Sigmoid colon (tissue), 7 donors: ENCODE data around the gene AGAP9. TPM values are rescaled to one million over a fixed set of nuclear protein-coding genes. Genes with fewer than 3 reads are reported as not detected.
"Not testable (repeated sequence)": the region's sequence is repeated elsewhere in the genome, so short reads cannot be mapped to it uniquely, and the experiment has no call there.

ENCODE experiments used
- DNase-seq: peaks from one replicate; pipeline ENCODE4 v3.0.0-alpha.2; 2019
- H3K27ac ChIP-seq, 4 donors: fragments of 200-600 bp; sonication (generic); one replicate each; pipeline ENCODE4 v1.5.1; 2016 to 2019; ENCODE audit warnings: mild to moderate bottlenecking in 1 of 4
- H3K27me3 ChIP-seq, 3 donors: fragments of 200-600 bp; sonication (generic); one replicate each; pipeline ENCODE4 v1.5.1; 2019; ENCODE audit warnings: mild to moderate bottlenecking in 1 of 3
- H3K36me3 ChIP-seq, 4 donors: fragments of 200-600 bp; sonication (generic); one replicate each; pipeline ENCODE4 v1.5.1; 2016 to 2019
- H3K4me1 ChIP-seq, 4 donors: fragments of 200-600 bp; sonication (generic); one replicate each; pipeline ENCODE4 v1.5.1; 2017 to 2019
- H3K4me3 ChIP-seq, 4 donors: fragments of 200-600 bp; sonication (generic); one replicate each; pipeline ENCODE4 v1.5.1; 2017 to 2019; ENCODE audit warnings: mild to moderate bottlenecking in 2 of 4, moderate library complexity in 1 of 4
- H3K9me3 ChIP-seq, 4 donors: fragments of 200-600 bp in 3 of 4; sonication (generic) in 3 of 4; one replicate each; pipeline versions ENCODE4 v1.5.1 to v1.6.1; 2013 to 2019
- CTCF ChIP-seq, 4 experiments: fragments of 450-650 bp in 3 of 4; fragments of 200-600 bp in 1 of 4; IDR thresholded peaks; one replicate each; pipeline ENCODE4 v1.5.1; 2016 to 2019; ENCODE audit warnings: antibody characterized with exemption in 4 of 4, mild to moderate bottlenecking in 3 of 4, moderate library complexity in 2 of 4
- EP300 ChIP-seq, 4 donors: sonication (generic); formaldehyde crosslinking; IDR thresholded peaks; one replicate each; pipeline ENCODE4 v1.6.1; 2017; ENCODE audit warnings: antibody characterized with exemption in 4 of 4
- POLR2A ChIP-seq, 2 donors: fragments of 450-650 bp; IDR thresholded peaks; one replicate each; pipeline ENCODE4 v1.6.1; 2016; ENCODE audit warnings: antibody characterized with exemption in 2 of 2, mild to moderate bottlenecking in 2 of 2, moderate library complexity in 2 of 2
- POLR2AphosphoS5 ChIP-seq, 4 donors: sonication (generic); formaldehyde crosslinking; IDR thresholded peaks; one replicate each; pipeline ENCODE4 v1.6.1; 2017; ENCODE audit warnings: antibody characterized with exemption in 4 of 4
- WGBS, 2 donors: extraction: QIAGEN DNeasy Blood & Tissue Kit; methylation state at CpG; one replicate each; pipeline ENCODE4 v1.1.7; 2013; 5-methylcytosine and 5-hydroxymethylcytosine counted together
- intact Hi-C: fragments of 100-400 bp; cut with DNase I; formaldehyde crosslinking; loops from one replicate; pipeline ENCODE4 v1.15.1; 2023
- polyA plus RNA-seq, 3 donors: library from polyadenylated mRNA; stranded (reverse); fragments of 200-250 nt; gene quantifications; one replicate each; pipeline ENCODE4 v1.2.3, GENCODE V29; 2013
- total RNA-seq, 4 donors: library from RNA; depleted of rRNA; stranded (reverse); fragments of >200 nt; gene quantifications; one replicate each; pipeline ENCODE4 v1.1.0, GENCODE V29; 2016
- donor health status: healthy with polysubstance abuse.
- donor health status: Bipolar disorder and iron deficiency.
- donor health status: healthy.

AGAP9 gene
- total and polyA plus RNA-seq, 7 donors: 0.60 to 8.2 (median 5.4) TPM

GRCh38 chr10:47462577-47463358 is 60.7 kb downstream of the AGAP9 start:
- H3K27me3 ChIP-seq, intact Hi-C loops, H3K4me3 ChIP-seq, DNase-seq, H3K9me3 ChIP-seq, H3K27ac ChIP-seq, H3K4me1 ChIP-seq, H3K36me3 ChIP-seq: not testable (repeated sequence)
- 55 to 83% methylated on average over 3 of the region's 9 CpGs for WGBS, 2 donors

GRCh38 chr10:47461261-47461687 is 62.2 kb downstream of the AGAP9 start:
- peak in 1 of 4 experiments; percentile 12 for TF ChIP-seq CTCF (IDR thresholded peaks at IDR 0.05)
- WGBS, 2 donors: 2 to 3% methylated on average over 30 of the region's 37 CpGs
- H3K27ac ChIP-seq, H3K9me3 ChIP-seq, intact Hi-C loops, H3K4me1 ChIP-seq, H3K36me3 ChIP-seq, H3K27me3 ChIP-seq: not testable (repeated sequence)
- peak overlapping the region in 2 of 4 donors; percentile 14 to 23 for H3K4me3 ChIP-seq
- DNase-seq: peak; percentile 82

GRCh38 chr10:47458466-47459154 is 64.8 kb downstream of the AGAP9 start:
- no peak for DNase-seq
- intact Hi-C loops: no loop called here
- Histone ChIP-seq H3K27me3 (no peaks in the 10 kb centered on the region), H3K4me1 (no peaks in the 10 kb centered on the region), H3K36me3 (no peaks in the 10 kb centered on the region), H3K27ac (no peak overlapping the region), H3K9me3 (no peaks in the 10 kb centered on the region), H3K4me3 (no peak overlapping the region)
- 75 to 77% methylated on average over 4 of the region's 4 CpGs for WGBS, 2 donors
- TF ChIP-seq POLR2A (IDR thresholded peaks at IDR 0.05) (no peak), POLR2AphosphoS5 (IDR thresholded peaks at IDR 0.05) (no peak), CTCF (IDR thresholded peaks at IDR 0.05) (no peak), EP300 (IDR thresholded peaks at IDR 0.05) (no peak)

- 77 to 90% methylated on average over 1 of the region's 1 CpG for WGBS, 2 donors
Observed at GRCh38 chr10:47457826-47458225, 65.6 kb downstream of the AGAP9 start.

More at GRCh38 chr10:47457826-47458225, 65.6 kb downstream of the AGAP9 start:
- TF ChIP-seq EP300 (IDR thresholded peaks at IDR 0.05) (no peak), POLR2AphosphoS5 (IDR thresholded peaks at IDR 0.05) (no peak), CTCF (IDR thresholded peaks at IDR 0.05) (no peak), POLR2A (IDR thresholded peaks at IDR 0.05) (no peak)
- Histone ChIP-seq H3K4me3 (no peak overlapping the region), H3K4me1 (no peaks in the 10 kb centered on the region), H3K27ac (no peak overlapping the region), H3K27me3 (no peaks in the 10 kb centered on the region), H3K36me3 (no peaks in the 10 kb centered on the region), H3K9me3 (no peaks in the 10 kb centered on the region)
- intact Hi-C loops: no loop called here
- DNase-seq: no peak
